Endothelial cell (in vitro differentiated cells): ENCODE measurements around the gene CCNY. TPM values are rescaled to one million over a fixed set of nuclear protein-coding genes. Genes with fewer than 3 reads are reported as not detected.

ENCODE experiments used
- DNase-seq: peaks from one replicate; pipeline ENCODE4 v3.0.0; 2021; ENCODE audit warnings: low spot score
- H3K27ac Mint-ChIP-seq: one replicate; pipeline ENCODE4 v1.8.0; 2021; ENCODE audit warnings: mixed read lengths, inconsistent platforms; ENCODE audit not compliant: unreplicated experiment
- H3K27me3 Mint-ChIP-seq: one replicate; pipeline ENCODE4 v1.8.0; 2021; ENCODE audit warnings: mild to moderate bottlenecking, moderate library complexity, mixed read lengths, inconsistent platforms; ENCODE audit not compliant: unreplicated experiment
- H3K36me3 Mint-ChIP-seq: one replicate; pipeline ENCODE4 v1.8.0; 2021; ENCODE audit warnings: mild to moderate bottlenecking, low read depth, mixed read lengths, inconsistent platforms; ENCODE audit not compliant: unreplicated experiment
- H3K4me1 Mint-ChIP-seq: one replicate; pipeline ENCODE4 v1.8.0; 2021; ENCODE audit warnings: mild to moderate bottlenecking, mixed read lengths, inconsistent platforms; ENCODE audit not compliant: unreplicated experiment
- H3K4me3 Mint-ChIP-seq: one replicate; pipeline ENCODE4 v1.8.0; 2021; ENCODE audit warnings: mild to moderate bottlenecking, mixed read lengths, inconsistent platforms; ENCODE audit not compliant: unreplicated experiment
- H3K9me3 Mint-ChIP-seq: one replicate; pipeline ENCODE4 v1.8.0; 2021; ENCODE audit warnings: mixed read lengths, inconsistent platforms; ENCODE audit not compliant: unreplicated experiment
- CTCF ChIP-seq: fragments of 200-600 bp; sonication (generic); IDR thresholded peaks from one replicate; pipeline ENCODE4 v1.5.0; 2021; ENCODE audit warnings: antibody characterized with exemption; ENCODE audit not compliant: unreplicated experiment
- total RNA-seq: library from RNA; stranded (reverse); fragmentation: NEBNext Ultra II Directional; extraction: Animal tissue kit (Norgen Biotek cat#: 25700); gene quantifications from one replicate; pipeline ENCODE4 v1.2.1, GENCODE V29; 2021; ENCODE audit not compliant: unreplicated experiment

Gene CCNY
- total RNA-seq, 1 donor from 2014 or later, result 169 TPM

- no peak for TF ChIP-seq CTCF
- Mint-ChIP-seq H3K9me3 (peaks cover 6% of the 10 kb centered on the region), H3K4me3 (no peak overlapping the region), H3K4me1 (no peaks in the 10 kb centered on the region), H3K36me3 (peaks cover 3% of the 10 kb centered on the region), H3K27ac (no peak overlapping the region), H3K27me3 (peaks cover 4% of the 10 kb centered on the region)
- DNase-seq, result no peak
These were observed 276.8 kb downstream of the CCNY start for GRCh38 chr10:35613107-35613440.

GRCh38 chr10:35613597-35614226 is 277.4 kb downstream of the CCNY start:
- no peak for TF ChIP-seq CTCF
- Mint-ChIP-seq H3K4me3 (no peak overlapping the region), H3K4me1 (no peaks in the 10 kb centered on the region), H3K36me3 (peaks cover 3% of the 10 kb centered on the region), H3K27me3 (peaks cover 4% of the 10 kb centered on the region), H3K27ac (no peak overlapping the region), H3K9me3 (peaks cover 6% of the 10 kb centered on the region)
- DNase-seq, result no peak

GRCh38 chr10:35614312-35614711 is 278.0 kb downstream of the CCNY start:
- Mint-ChIP-seq H3K27me3 (peaks cover 4% of the 10 kb centered on the region), H3K36me3 (peaks cover 3% of the 10 kb centered on the region)

More at GRCh38 chr10:35614312-35614711, 278.0 kb downstream of the CCNY start:
- Mint-ChIP-seq H3K9me3 (peaks cover 7% of the 10 kb centered on the region), H3K4me1 (no peaks in the 10 kb centered on the region), H3K4me3 (no peak overlapping the region), H3K27ac (no peak overlapping the region)
- no peak for TF ChIP-seq CTCF
- no peak for DNase-seq

Other genes starting within 250 kb of the CCNY start
- 43.4 TPM for gene CUL2, start 246.2 kb upstream of the CCNY start, total RNA-seq
- 42.8 TPM for gene CREM, start 209.7 kb upstream of the CCNY start, total RNA-seq